Measurements from ENCODE around the gene C1orf52.

The C1orf52 gene

DNA sequence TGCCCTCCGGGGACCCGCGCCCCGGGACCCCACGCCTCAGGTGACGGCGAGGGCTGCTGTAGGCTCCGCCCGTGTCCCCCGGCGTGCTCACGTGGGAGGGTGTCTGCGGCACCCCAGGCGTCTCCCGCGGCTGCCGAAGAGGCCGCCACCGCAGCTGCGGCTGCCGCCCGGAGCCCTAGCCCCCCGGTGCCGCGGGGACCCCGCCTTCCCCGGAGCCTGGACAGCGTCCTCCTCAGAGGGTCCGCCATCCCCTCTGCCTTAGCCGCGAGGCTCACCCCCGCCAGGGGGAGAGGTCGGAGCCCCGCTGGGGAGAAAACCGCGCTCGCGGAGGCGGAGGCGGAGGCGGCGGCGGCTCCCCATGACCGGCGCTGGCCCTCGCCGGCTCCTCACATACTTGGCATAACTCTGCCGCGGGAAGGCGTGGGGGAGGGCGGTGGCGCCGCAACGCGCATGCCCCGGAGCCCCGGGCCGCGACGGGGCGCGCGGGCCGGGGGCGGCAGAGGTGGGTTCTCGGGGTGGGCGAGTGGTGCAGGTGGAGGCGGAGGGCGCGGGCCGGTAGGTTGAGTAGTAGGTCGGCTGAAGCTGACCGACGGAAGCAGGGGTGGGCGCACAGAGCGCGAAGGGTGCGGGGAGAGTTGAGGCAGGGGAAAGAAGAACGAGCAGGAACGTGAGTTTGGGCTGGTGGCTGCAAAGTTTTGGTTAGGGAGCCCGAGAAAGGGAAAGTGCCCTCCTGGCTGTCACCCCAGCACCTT lies 57.9 kb downstream of the C1orf52 start:
- H3K4me3 ChIP-seq (replicated peaks in 1 of 2; ENCODE audit: low read depth in 2 of 2, low read length in 2 of 2), result peak overlapping the region; percentile 71 to 75
- TF ChIP-seq, protein P1, sequence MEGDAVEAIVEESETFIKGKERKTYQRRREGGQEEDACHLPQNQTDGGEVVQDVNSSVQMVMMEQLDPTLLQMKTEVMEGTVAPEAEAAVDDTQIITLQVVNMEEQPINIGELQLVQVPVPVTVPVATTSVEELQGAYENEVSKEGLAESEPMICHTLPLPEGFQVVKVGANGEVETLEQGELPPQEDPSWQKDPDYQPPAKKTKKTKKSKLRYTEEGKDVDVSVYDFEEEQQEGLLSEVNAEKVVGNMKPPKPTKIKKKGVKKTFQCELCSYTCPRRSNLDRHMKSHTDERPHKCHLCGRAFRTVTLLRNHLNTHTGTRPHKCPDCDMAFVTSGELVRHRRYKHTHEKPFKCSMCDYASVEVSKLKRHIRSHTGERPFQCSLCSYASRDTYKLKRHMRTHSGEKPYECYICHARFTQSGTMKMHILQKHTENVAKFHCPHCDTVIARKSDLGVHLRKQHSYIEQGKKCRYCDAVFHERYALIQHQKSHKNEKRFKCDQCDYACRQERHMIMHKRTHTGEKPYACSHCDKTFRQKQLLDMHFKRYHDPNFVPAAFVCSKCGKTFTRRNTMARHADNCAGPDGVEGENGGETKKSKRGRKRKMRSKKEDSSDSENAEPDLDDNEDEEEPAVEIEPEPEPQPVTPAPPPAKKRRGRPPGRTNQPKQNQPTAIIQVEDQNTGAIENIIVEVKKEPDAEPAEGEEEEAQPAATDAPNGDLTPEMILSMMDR (IDR thresholded peaks at IDR 0.05; ENCODE audit: low read depth, low read length), result no peak
- DNase-seq (ENCODE audit: low read depth in 2 of 2), result peak; percentile 57 to 70

GRCh38 chr1:85200463-85201339 lies 58.8 kb downstream of the C1orf52 start, which contains the start of gene SYDE2:
Gene SYDE2 (minus strand): TSS chr1:85201016. CDS start chr1:85200996, 20 bp downstream.
- TF ChIP-seq, protein P1 (IDR thresholded peaks at IDR 0.05; ENCODE audit: low read depth, low read length), result no peak
- peak within 1 kb of the TSS; percentile 71 to 75 for H3K4me3 ChIP-seq (replicated peaks in 1 of 2; ENCODE audit: low read depth in 2 of 2, low read length in 2 of 2)
- peak; percentile 51 to 75 for DNase-seq (ENCODE audit: low read depth in 2 of 2)
